Endothelial cell of umbilical vein (primary cell): Measurements from ENCODE around the gene DPPA2. TPM values are rescaled to one million over a fixed set of nuclear protein-coding genes. Genes with fewer than 3 reads are reported as not detected.

ENCODE experiments used
- BruUV-seq: library from RNA; stranded (reverse); fragments of 400-500 nt; replicated peaks from 2 replicates; lab custom pipeline; 2021; lab: Mats Ljungman, UMichigan
- CTCF ChIA-PET: fragments of 300-600, 350-600 bp; sonication (Branson Sonifier 250); formaldehyde crosslinking; loops from one replicate; lab custom pipeline; 2021; ENCODE audit warnings: antibody characterized with exemption, inconsistent platforms; lab: Charles Lee
- POLR2A ChIA-PET: fragments of 300-600, 350-600 bp; sonication (Branson Sonifier 250); formaldehyde crosslinking; loops from one replicate; lab custom pipeline; 2021; ENCODE audit warnings: antibody characterized with exemption, inconsistent platforms; lab: Charles Lee
- DNase-seq: peaks from one replicate; pipeline ENCODE4 v3.0.0-alpha.2; 2011; ENCODE audit warnings: low read depth, low spot score
- FAIRE-seq: peaks from 2 replicates; lab custom pipeline; 2011; peaks lifted over from hg19 to GRCh38; lab: Jason Lieb, UNC
- H2AFZ ChIP-seq: 2 replicates; pipeline ENCODE4 v1.6.0; 2012; ENCODE audit warnings: low read depth, low read length, control low read depth, inconsistent platforms
- H3K27ac ChIP-seq: 2 replicates; pipeline ENCODE4 v1.5.1; 2011; ENCODE audit warnings: low read depth, mild to moderate bottlenecking, control low read depth, low read length, moderate library complexity; ENCODE audit not compliant: insufficient read depth
- H3K27me3 ChIP-seq, 2 experiments: 2 replicates each; pipeline versions ENCODE4 v1.6.0 to v1.6.1; 2011; ENCODE audit warnings: low read length in 2 of 2, mixed read lengths in 1 of 2; ENCODE audit not compliant: control insufficient read depth in 2 of 2, insufficient read depth in 2 of 2
- H3K36me3 ChIP-seq, 2 experiments: 2 replicates in 1 of 2; 3 replicates in 1 of 2; pipeline ENCODE4 v1.5.1; 2011; ENCODE audit warnings: low read length in 2 of 2, mild to moderate bottlenecking in 1 of 2, moderate library complexity in 1 of 2; ENCODE audit not compliant: control insufficient read depth in 2 of 2, insufficient read depth in 2 of 2; ENCODE audit errors: extremely low read depth in 1 of 2
- H3K4me1 ChIP-seq: 3 replicates; pipeline ENCODE4 v1.5.1; 2011; ENCODE audit warnings: mild to moderate bottlenecking, low read length; ENCODE audit not compliant: control insufficient read depth, insufficient read depth; ENCODE audit errors: extremely low read depth
- H3K4me2 ChIP-seq: 2 replicates; pipeline ENCODE4 v1.6.1; 2011; ENCODE audit warnings: low read length, control low read depth, mixed read lengths; ENCODE audit not compliant: insufficient read depth
- H3K4me3 ChIP-seq, 3 experiments: fragments of 200-600 bp in 1 of 3; sonication (generic), shearing (Covaris generic) in 1 of 3; replicated peaks in 1 of 3; 2 replicates each; pipeline ENCODE4 v1.5.1; 2011 to 2016; ENCODE audit warnings: control low read depth in 3 of 3, low read length in 3 of 3, mild to moderate bottlenecking in 2 of 3, inconsistent platforms in 1 of 3, low read depth in 1 of 3, moderate library complexity in 1 of 3; ENCODE audit not compliant: insufficient read depth in 1 of 3
- H3K79me2 ChIP-seq: 2 replicates; pipeline ENCODE4 v1.6.0; 2012; ENCODE audit warnings: low read length, inconsistent platforms; ENCODE audit not compliant: control insufficient read depth, insufficient read depth
- H3K9ac ChIP-seq: replicated peaks from 2 replicates; pipeline ENCODE3; 2011; ENCODE audit warnings: low read length, control low read depth; ENCODE audit not compliant: insufficient read depth; ENCODE audit errors: extremely low read depth
- H3K9me1 ChIP-seq: replicated peaks from 3 replicates; pipeline ENCODE4 v1.6.0; 2011; ENCODE audit warnings: mild to moderate bottlenecking, low read length; ENCODE audit not compliant: control insufficient read depth, insufficient read depth; ENCODE audit errors: extremely low read depth
- H3K9me3 ChIP-seq: replicated peaks from 2 replicates; pipeline ENCODE4 v1.5.1; 2012; ENCODE audit warnings: low read length, inconsistent platforms; ENCODE audit not compliant: control insufficient read depth, insufficient read depth
- H4K20me1 ChIP-seq: replicated peaks from 2 replicates; pipeline ENCODE3; 2011; ENCODE audit warnings: mild to moderate bottlenecking, low read length; ENCODE audit not compliant: control insufficient read depth, insufficient read depth; ENCODE audit errors: extremely low read depth
- CTCF ChIP-seq, 2 donors: IDR thresholded peaks; 1 replicate in 1 of 2; 2 replicates in 1 of 2; pipeline ENCODE4 v1.5.1; 2011; ENCODE audit warnings: low read length in 2 of 2, mild to moderate bottlenecking in 2 of 2, moderate library complexity in 2 of 2, control low read depth in 1 of 2, inconsistent platforms in 1 of 2, low read depth in 1 of 2; ENCODE audit not compliant: insufficient read depth in 1 of 2; ENCODE audit errors: extremely low read depth in 1 of 2
- EZH2 ChIP-seq: IDR thresholded peaks from 2 replicates; pipeline ENCODE4 v1.6.1; 2012; ENCODE audit warnings: borderline replicate concordance, low read depth, mild to moderate bottlenecking, moderate library complexity, low read length, inconsistent platforms; ENCODE audit not compliant: severe bottlenecking
- FOS ChIP-seq: IDR thresholded peaks from 2 replicates; pipeline ENCODE4 v1.6.1; 2011; ENCODE audit warnings: mild to moderate bottlenecking, low read length, moderate library complexity, borderline replicate concordance; ENCODE audit not compliant: insufficient read depth
- JUN ChIP-seq: IDR thresholded peaks from 2 replicates; pipeline ENCODE4 v1.6.1; 2011; ENCODE audit warnings: borderline replicate concordance, low read depth; ENCODE audit not compliant: insufficient read length, insufficient read depth
- MAX ChIP-seq: IDR thresholded peaks from 2 replicates; pipeline ENCODE4 v1.6.1; 2011; ENCODE audit not compliant: insufficient read depth, insufficient read length
- MYC ChIP-seq: IDR thresholded peaks from one replicate; pipeline ENCODE4 v1.6.1; 2011; ENCODE audit warnings: mild to moderate bottlenecking, low read depth, low read length
- POLR2A ChIP-seq: IDR thresholded peaks from 2 replicates; pipeline ENCODE4 v1.6.1; 2012; ENCODE audit warnings: low read depth, mild to moderate bottlenecking, control low read depth, low read length
- POLR2AphosphoS5 ChIP-seq: IDR thresholded peaks from 2 replicates; pipeline ENCODE4 v1.6.1; 2012; ENCODE audit warnings: low read depth, mild to moderate bottlenecking, control low read depth, low read length, moderate library complexity; ENCODE audit not compliant: insufficient read depth
- dilution Hi-C: fragments of 300-500 bp; cut with MboI; formaldehyde crosslinking; loops from one replicate; pipeline ENCODE4 v1.15.0; 2019; ENCODE audit warnings: low sequenced_read_pairs; ENCODE audit not compliant: extremely low pct_ligation_motif_present
- intact Hi-C: fragments of 100-400 bp; cut with micrococcal nuclease; formaldehyde crosslinking; loops from one replicate; pipeline ENCODE4 v1.10.0; 2022
- polyA plus RNA-seq, 4 experiments: library from polyadenylated mRNA; depleted of rRNA in 3 of 4; stranded (reverse) in 3 of 4; unstranded in 1 of 4; fragments of >200 nt; gene quantifications; 2 replicates each; pipeline versions ENCODE4 v1.2.1 to v1.2.3, GENCODE V29; 2011 to 2012; ENCODE audit warnings: missing spikeins in 1 of 4
- total RNA-seq: library from RNA; stranded (reverse); gene quantifications from 2 replicates; pipeline ENCODE4 v1.2.3, GENCODE V29; 2021

Gene DPPA2
- total and polyA plus RNA-seq, 2 donors (not counting 3 experiments of a cell fraction or from before 2014, with no cell fraction given), result not detected

- FAIRE-seq, result no peak
- no peaks in the 10 kb centered on the region for H3K79me2 ChIP-seq
- ChIA-PET POLR2A (no interaction called here), CTCF (no interaction called here)
- no peak overlapping the region for H3K27ac ChIP-seq
- TF ChIP-seq POLR2A (no peak), CTCF (IDR thresholded peaks at IDR 0.05; ENCODE audit: extremely low read depth in 1 of 2, insufficient read depth in 1 of 2, low read depth in 1 of 2, low read length in 2 of 2) (no peak), MYC (no peak), EZH2 (no peak), JUN (no peak), POLR2AphosphoS5 (no peak), FOS (no peak), MAX (no peak)
- no peaks in the 10 kb centered on the region for H4K20me1 ChIP-seq
- no TSS peak for BruUV-seq
- intact Hi-C loops, result no loop called here
- H2AFZ ChIP-seq, result no peak overlapping the region
- H3K4me3 ChIP-seq, result no peak overlapping the region
- DNase-seq, result no peak
- dilution Hi-C loops, result no loop called here
- peaks cover 0 to 4% of the 10 kb centered on the region in 2 experiments for H3K27me3 ChIP-seq
- no peaks in the 10 kb centered on the region for H3K9me3 ChIP-seq
- no peak overlapping the region for H3K9ac ChIP-seq
- H3K9me1 ChIP-seq, result no peaks in the 10 kb centered on the region
- no peak overlapping the region for H3K4me2 ChIP-seq
- H3K4me1 ChIP-seq, result no peaks in the 10 kb centered on the region
- H3K36me3 ChIP-seq, result no peaks in the 10 kb centered on the region
These were observed 18.3 kb upstream of the DPPA2 start for GRCh38 chr3:109334572-109334971.
